IMR-90 (cell line): Measurements from ENCODE around the gene SH2D1B. TPM values are rescaled to one million over a fixed set of nuclear protein-coding genes. Genes with fewer than 3 reads are reported as not detected.

Experiments
- ATAC-seq: fragments of 200-7000 bp; cut with Tn5 transposase; 2 replicates; pipeline ENCODE4 v1.9.1; 2020; ENCODE audit warnings: low read depth, mild to moderate bottlenecking, moderate library complexity
- BruUV-seq: library from RNA; stranded (reverse); fragments of 400-500 nt; replicated peaks from 2 replicates; lab custom pipeline; 2021; lab: Mats Ljungman, UMichigan
- CTCF ChIA-PET: fragments of 300-600 bp; formaldehyde crosslinking; extraction: SDS; loops from one replicate; lab custom pipeline; 2021; ENCODE audit warnings: antibody characterized with exemption; lab: Yijun Ruan, JAX
- POLR2A ChIA-PET: fragments of 300-600 bp; sonication (Branson Sonifier 250); formaldehyde crosslinking; loops from one replicate; lab custom pipeline; 2022; ENCODE audit warnings: antibody characterized with exemption; ENCODE audit not compliant: unreplicated experiment; lab: Charles Lee
- DNase-seq: peaks from one replicate; pipeline ENCODE4 v3.0.0; 2013
- H2AFZ ChIP-seq: replicated peaks from 2 replicates; pipeline ENCODE3; 2013; ENCODE audit warnings: low read length, mild to moderate bottlenecking; ENCODE audit not compliant: poor library complexity
- H2AK5ac ChIP-seq: 2 replicates; pipeline ENCODE4 v1.6.1; 2013; ENCODE audit warnings: low read depth, low read length, inconsistent platforms
- H2AK9ac ChIP-seq: replicated peaks from 2 replicates; pipeline ENCODE3; 2013; ENCODE audit warnings: mild to moderate bottlenecking, low read depth, low read length, moderate library complexity; ENCODE audit not compliant: poor library complexity
- H2BK120ac ChIP-seq: 2 replicates; pipeline ENCODE4 v1.6.1; 2013; ENCODE audit warnings: low read depth, low read length, inconsistent platforms
- H2BK15ac ChIP-seq: 3 replicates; pipeline ENCODE4 v1.6.1; 2013; ENCODE audit warnings: low read depth, low read length, inconsistent platforms
- H2BK20ac ChIP-seq: 2 replicates; pipeline ENCODE4 v1.6.1; 2013; ENCODE audit warnings: low read depth, mild to moderate bottlenecking, inconsistent platforms, low read length, moderate library complexity
- H2BK5ac ChIP-seq: 2 replicates; pipeline ENCODE4 v1.6.1; 2013; ENCODE audit warnings: mild to moderate bottlenecking, low read depth, low read length, inconsistent platforms; ENCODE audit not compliant: poor library complexity, severe bottlenecking
- H3K14ac ChIP-seq: replicated peaks from 2 replicates; pipeline ENCODE4 v1.6.1; 2013; ENCODE audit warnings: low read depth, low read length, inconsistent platforms
- H3K18ac ChIP-seq: 2 replicates; pipeline ENCODE4 v1.6.1; 2013; ENCODE audit warnings: low read depth, low read length, control low read depth
- H3K23ac ChIP-seq: 2 replicates; pipeline ENCODE4 v1.6.1; 2013; ENCODE audit warnings: low read depth, low read length, inconsistent platforms
- H3K27ac ChIP-seq: 2 replicates; pipeline ENCODE4 v1.5.1; 2013; ENCODE audit warnings: mild to moderate bottlenecking, control low read depth, low read length; ENCODE audit not compliant: insufficient read depth
- H3K27me3 ChIP-seq: 2 replicates; pipeline ENCODE4 v1.6.1; 2013; ENCODE audit warnings: low read length; ENCODE audit not compliant: control insufficient read depth, insufficient read depth
- H3K36me3 ChIP-seq: 2 replicates; pipeline ENCODE4 v1.6.1; 2013; ENCODE audit warnings: low read length, mixed read lengths; ENCODE audit not compliant: control insufficient read depth, insufficient read depth
- H3K4ac ChIP-seq: 2 replicates; pipeline ENCODE4 v1.6.1; 2013; ENCODE audit warnings: low read depth, low read length, inconsistent platforms
- H3K4me1 ChIP-seq: 2 replicates; pipeline ENCODE4 v1.6.1; 2013; ENCODE audit warnings: low read length, mixed read lengths; ENCODE audit not compliant: control insufficient read depth, insufficient read depth
- H3K4me2 ChIP-seq: 2 replicates; pipeline ENCODE4 v1.6.1; 2013; ENCODE audit warnings: low read depth, mild to moderate bottlenecking, control low read depth, low read length, moderate library complexity
- H3K4me3 ChIP-seq: 2 replicates; pipeline ENCODE4 v1.5.1; 2013; ENCODE audit warnings: low read depth, mild to moderate bottlenecking, control low read depth, low read length, moderate library complexity; ENCODE audit not compliant: insufficient read depth
- H3K56ac ChIP-seq: 2 replicates; pipeline ENCODE4 v1.6.1; 2013; ENCODE audit warnings: low read length, inconsistent platforms; ENCODE audit not compliant: insufficient read depth; ENCODE audit errors: extremely low read depth
- H3K79me1 ChIP-seq, 2 experiments: 2 replicates each; pipeline ENCODE4 v1.6.1; 2013; ENCODE audit warnings: low read length in 2 of 2, inconsistent platforms in 1 of 2, low read depth in 1 of 2
- H3K9ac ChIP-seq: 2 replicates; pipeline ENCODE4 v1.6.1; 2013; ENCODE audit warnings: low read depth, low read length, control low read depth
- H3K9me1 ChIP-seq: 2 replicates; pipeline ENCODE4 v1.6.1; 2013; ENCODE audit warnings: low read length, inconsistent platforms; ENCODE audit not compliant: insufficient read depth
- H3K9me3 ChIP-seq: 2 replicates; pipeline ENCODE4 v1.6.1; 2013; ENCODE audit warnings: low read length; ENCODE audit not compliant: control insufficient read depth, insufficient read depth
- H4K20me1 ChIP-seq: 2 replicates; pipeline ENCODE4 v1.6.1; 2013; ENCODE audit warnings: low read length, inconsistent platforms; ENCODE audit not compliant: insufficient read depth
- H4K5ac ChIP-seq: 2 replicates; pipeline ENCODE4 v1.6.1; 2013; ENCODE audit warnings: mild to moderate bottlenecking, low read depth, low read length, control low read depth
- H4K8ac ChIP-seq, 2 experiments: 2 replicates each; pipeline ENCODE4 v1.6.1; 2013; ENCODE audit warnings: low read depth in 2 of 2, low read length in 2 of 2, control low read depth in 1 of 2, inconsistent platforms in 1 of 2
- H4K91ac ChIP-seq: 2 replicates; pipeline ENCODE4 v1.6.1; 2013; ENCODE audit warnings: low read depth, low read length, inconsistent platforms; ENCODE audit not compliant: insufficient read depth
- CEBPB ChIP-seq: IDR thresholded peaks from 2 replicates; pipeline ENCODE4 v1.6.1; 2012; ENCODE audit warnings: low read depth, low read length, improper control_type of control experiment
- ELK1 ChIP-seq: fragments of 150-350 bp; IDR thresholded peaks from 2 replicates; pipeline ENCODE4 v1.6.1; 2016; ENCODE audit warnings: low read depth, mild to moderate bottlenecking, low read length, moderate library complexity, borderline replicate concordance
- FOS ChIP-seq: fragments of 150-350 bp; IDR thresholded peaks from 2 replicates; pipeline ENCODE4 v1.6.1; 2016; ENCODE audit warnings: low read depth, low read length
- MAFK ChIP-seq: IDR thresholded peaks from 2 replicates; pipeline ENCODE4 v1.6.1; 2012; ENCODE audit warnings: low read depth, low read length, improper control_type of control experiment
- MAZ ChIP-seq: IDR thresholded peaks from 2 replicates; pipeline ENCODE4 v1.6.1; 2012; ENCODE audit warnings: low read depth, mild to moderate bottlenecking, low read length, improper control_type of control experiment, moderate library complexity, borderline replicate concordance
- MXI1 ChIP-seq: IDR thresholded peaks from 2 replicates; pipeline ENCODE4 v1.6.1; 2012; ENCODE audit warnings: low read depth, mild to moderate bottlenecking, low read length, moderate library complexity, borderline replicate concordance
- NFE2L2 ChIP-seq: fragments of 150-350 bp; IDR thresholded peaks from 2 replicates; pipeline ENCODE4 v1.6.1; 2016; ENCODE audit warnings: low read depth, mild to moderate bottlenecking, low read length
- POLR2A ChIP-seq: IDR thresholded peaks from 2 replicates; pipeline ENCODE4 v1.6.1; 2012; ENCODE audit warnings: mild to moderate bottlenecking, low read depth, low read length
- RAD21 ChIP-seq: IDR thresholded peaks from 2 replicates; pipeline ENCODE4 v1.6.1; 2012; ENCODE audit warnings: low read length, improper control_type of control experiment
- RCOR1 ChIP-seq: IDR thresholded peaks from 2 replicates; pipeline ENCODE4 v1.6.1; 2012; ENCODE audit warnings: mild to moderate bottlenecking, low read length, improper control_type of control experiment; ENCODE audit not compliant: insufficient replicate concordance
- WGBS, 2 experiments: methylation state at CpG; one replicate each; pipeline versions ENCODE4 v1.1.5 to v1.1.7; 2013; ENCODE audit warnings: missing lambda C conversion rate in 2 of 2; ENCODE audit not compliant: insufficient read length in 1 of 2; ENCODE audit errors: extremely low coverage in 2 of 2; 5-methylcytosine and 5-hydroxymethylcytosine counted together
- dilution Hi-C: fragments of 300-500 bp; cut with HindIII; formaldehyde crosslinking; loops from one replicate; pipeline ENCODE4 v1.14.3; 2018; ENCODE audit warnings: low sequenced_read_pairs; ENCODE audit not compliant: unreplicated experiment
- in situ Hi-C: fragments of 300-500 bp; cut with MboI; formaldehyde crosslinking; loops from 3 replicates; pipeline ENCODE4 v1.14.3; 2019; ENCODE audit warnings: low sequenced_read_pairs, inconsistent platforms, mixed read lengths
- intact Hi-C: fragments of 100-400 bp; cut with micrococcal nuclease; formaldehyde crosslinking; loops from 2 replicates; pipeline ENCODE4 v1.10.0; 2022
- polyA plus RNA-seq, 3 experiments: library from polyadenylated mRNA; depleted of rRNA; stranded (reverse); fragments of >200 nt; gene quantifications; 2 replicates each; pipeline ENCODE4 v1.2.3, GENCODE V29; 2012; ENCODE audit warnings: low replicate concordance in 1 of 3
- total RNA-seq: library from RNA; depleted of rRNA; stranded (reverse); fragments of >200 nt; gene quantifications from 2 replicates; pipeline ENCODE4 v1.2.3, GENCODE V29; 2012

The SH2D1B gene
- total and polyA plus RNA-seq, 2 of the 4 experiments (the other 2 are of a cell fraction) = 0.03 to 0.18 TPM

- Histone ChIP-seq H3K4me3 (0 out of 2 replicates have a peak overlapping the region, but pooled peaks have one; percentile 23), H2BK15ac (no peak overlapping the region), H2BK5ac (no peak overlapping the region), H2BK20ac (no peak overlapping the region), H4K91ac (no peak overlapping the region), H3K18ac (no peak overlapping the region), H3K27me3 (peaks cover 20% of the 10 kb centered on the region), H3K4ac (no peak overlapping the region), H2AFZ (peak overlapping the region; percentile 75), H3K14ac (no peak overlapping the region), H3K56ac (no peak overlapping the region), H3K23ac (no peak overlapping the region), H3K27ac (no peak overlapping the region), H3K9ac (no peak overlapping the region), H4K8ac (no peak overlapping the region), H2AK9ac (no peak overlapping the region), H3K4me1 (no peaks in the 10 kb centered on the region), H3K79me1 (no peaks in the 10 kb centered on the region), H2BK120ac (no peak overlapping the region), H3K9me3 (no peaks in the 10 kb centered on the region), H4K20me1 (no peaks in the 10 kb centered on the region), H2AK5ac (no peak overlapping the region), H3K9me1 (no peaks in the 10 kb centered on the region; the same call in 1 of the 2 replicates), H4K5ac (no peak overlapping the region), H3K36me3 (no peaks in the 10 kb centered on the region), H3K4me2 (no peak overlapping the region; the same call in 1 of the 2 replicates)
- intact Hi-C loops = no loop called here
- no peak for DNase-seq
- CTCF ChIA-PET = interaction anchor here (1.1 kb wide), 1 partner anchor 21 kb away, joined by 3 read pairs; no protein-coding TSS in a partner anchor
- in situ Hi-C loops = no loop called here
- dilution Hi-C loops = no loop called here
- POLR2A ChIA-PET = no interaction called here
- WGBS, 2 experiments = 93% methylated on average over 4 of the region's 9 CpGs; no CpG with 5 or more reads in 1 of the 2 experiments
- TF ChIP-seq CEBPB (no peak), RCOR1 (no peak), ELK1 (no peak), MAFK (no peak), FOS (no peak), NFE2L2 (no peak), MAZ (no peak), MXI1 (no peak), POLR2A (no peak), RAD21 (no peak)
- no TSS peak for BruUV-seq
- no peak for ATAC-seq
Measured at GRCh38 chr1:162366671-162367070, 45.3 kb downstream of the SH2D1B start.
